Adrenal gland (tissue), 12 donors: ENCODE data around the gene TRMT2A. TPM values are rescaled to one million over a fixed set of nuclear protein-coding genes. Genes with fewer than 3 reads are reported as not detected.

Experiments
- DNase-seq, 7 donors: peaks; one replicate each; pipeline ENCODE4 v3.0.0-alpha.2; 2019 to 2020
- H3K27ac ChIP-seq, 5 donors: fragments of 200-600 bp; sonication (generic) in 4 of 5; 1 replicate in 3 of 5; 2 replicates in 2 of 5; pipeline versions ENCODE4 v1.5.1 to v1.8.0; 2016 to 2020; ENCODE audit warnings: mild to moderate bottlenecking in 1 of 5
- H3K27me3 ChIP-seq: fragments of 200-600 bp; 2 replicates; pipeline ENCODE4 v1.8.0; 2021
- H3K36me3 ChIP-seq, 2 donors: fragments of 200-600 bp; replicated peaks in 1 of 2; 1 replicate in 1 of 2; 2 replicates in 1 of 2; pipeline versions ENCODE4 v1.5.1 to v1.8.0; 2018 to 2022
- H3K4me1 ChIP-seq, 2 donors: fragments of 200-600 bp; replicated peaks in 1 of 2; 1 replicate in 1 of 2; 2 replicates in 1 of 2; pipeline versions ENCODE4 v1.5.1 to v1.8.0; 2018 to 2021
- H3K4me3 ChIP-seq, 4 donors: fragments of 200-600 bp; sonication (generic) in 3 of 4; one replicate each; pipeline ENCODE4 v1.5.1; 2016 to 2018
- H3K9me3 ChIP-seq, 3 donors: fragments of 200-600 bp; sonication (generic) in 1 of 3; replicated peaks in 1 of 3; 1 replicate in 2 of 3; 2 replicates in 1 of 3; pipeline versions ENCODE4 v1.5.1 to v1.8.0; 2016 to 2021
- POLR2A ChIP-seq, 2 donors: fragments of 450-650 bp; IDR thresholded peaks; one replicate each; pipeline ENCODE4 v1.6.1; 2017; ENCODE audit warnings: antibody characterized with exemption in 2 of 2, mild to moderate bottlenecking in 2 of 2, moderate library complexity in 1 of 2
- WGBS, 4 donors: extraction: QIAGEN DNeasy Blood & Tissue Kit in 2 of 4; methylation state at CpG; one replicate each; pipeline versions ENCODE4 v1.1.5 to v1.1.7; 2013 to 2017; 5-methylcytosine and 5-hydroxymethylcytosine counted together
- intact Hi-C, 2 donors: fragments of 100-400 bp; cut with DNase I; formaldehyde crosslinking; loops; one replicate each; pipeline versions ENCODE4 v1.14.1 to v1.15.0; 2022 to 2023
- polyA plus RNA-seq, 3 donors: library from polyadenylated mRNA; stranded (reverse); fragments of 200-250 nt in 2 of 3; fragments of 350-450 nt in 1 of 3; fragmentation: Illumina TruSeq in 1 of 3; extraction: RNeasy Lipid Tissue Mini Kit (QIAGEN cat#74804) in 1 of 3; gene quantifications; one replicate each; pipeline ENCODE4 v1.2.3, GENCODE V29; 2013 to 2014
- total RNA-seq, 9 donors: library from RNA; depleted of rRNA in 4 of 9; stranded (reverse); fragments of >200 nt in 4 of 9; fragments of 120-200 nt in 1 of 9; fragmentation: NEBNext Ultra II Directional in 1 of 9; extraction: Animal tissue kit (Norgen Biotek cat#: 25700) in 1 of 9; gene quantifications; one replicate each; pipeline versions ENCODE4 v1.1.0 to v1.2.4, GENCODE V29; 2013 to 2023
- TF ChIP-seq, protein P1 (sequence below), 6 experiments: fragments of 450-650 bp in 4 of 6; fragments of 200-600 bp in 2 of 6; sonication (generic) in 1 of 6; IDR thresholded peaks; 1 replicate in 5 of 6; 2 replicates in 1 of 6; pipeline versions ENCODE4 v1.5.1 to v1.8.0; 2016 to 2021; ENCODE audit warnings: antibody characterized with exemption in 6 of 6, mild to moderate bottlenecking in 2 of 6, moderate library complexity in 1 of 6
- donor health status: healthy with polysubstance abuse.
- donor health status: Bipolar disorder and iron deficiency.
- donor health status: DM: yes; HTN: yes; CAD: no.
- donor health status: DM: no; HTN: no; CAD: no.
- donor health status: DM: no; HTN: no; CAD: no.
- donor health status: DM: yes; HTN: yes; CAD: no.

Gene TRMT2A
- total and polyA plus RNA-seq, 12 donors = 22.4 to 283 (median 66.8) TPM

DNA sequence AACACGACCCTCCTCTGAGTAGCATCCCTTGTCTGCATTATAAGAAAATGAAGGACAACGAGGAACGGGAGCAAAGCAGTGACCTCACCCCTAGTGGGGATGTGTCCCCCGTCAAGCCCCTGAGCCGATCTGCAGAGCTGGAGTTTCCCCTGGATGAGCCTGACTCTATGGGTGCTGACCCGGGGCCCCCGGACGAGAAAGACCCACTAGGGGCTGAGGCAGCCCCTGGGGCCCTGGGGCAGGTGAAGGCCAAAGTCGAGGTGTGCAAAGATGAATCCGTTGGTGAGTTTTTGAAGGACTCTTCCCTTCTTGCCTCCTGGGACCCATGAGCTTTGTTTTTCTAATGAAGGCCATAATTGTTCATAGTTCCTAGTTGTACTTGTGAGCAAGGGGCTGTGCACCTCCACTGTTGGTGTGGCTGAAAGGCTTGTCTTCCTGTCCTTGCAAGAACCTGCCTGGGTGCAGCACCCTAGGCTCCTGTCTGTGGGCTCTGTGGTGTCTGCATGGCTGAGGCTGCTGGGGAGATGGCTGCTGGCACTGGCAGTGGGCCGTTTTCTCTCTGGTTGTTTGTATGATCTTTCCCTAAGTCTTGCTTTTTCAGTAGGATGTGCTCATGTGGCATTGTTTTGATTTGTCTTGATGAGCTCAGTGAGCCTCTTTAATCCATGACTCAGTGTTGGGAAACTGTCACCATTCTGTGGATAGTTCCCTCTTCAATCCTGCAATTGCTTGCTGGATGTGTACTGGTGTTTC is 26.9 kb downstream of the TRMT2A start:
- 85 to 87% (median 87%) methylated on average over 9 to 11 of the region's 11 CpGs for WGBS, 4 donors
- TF ChIP-seq POLR2A (IDR thresholded peaks at IDR 0.05) = no peak
- TF ChIP-seq, protein P1, sequence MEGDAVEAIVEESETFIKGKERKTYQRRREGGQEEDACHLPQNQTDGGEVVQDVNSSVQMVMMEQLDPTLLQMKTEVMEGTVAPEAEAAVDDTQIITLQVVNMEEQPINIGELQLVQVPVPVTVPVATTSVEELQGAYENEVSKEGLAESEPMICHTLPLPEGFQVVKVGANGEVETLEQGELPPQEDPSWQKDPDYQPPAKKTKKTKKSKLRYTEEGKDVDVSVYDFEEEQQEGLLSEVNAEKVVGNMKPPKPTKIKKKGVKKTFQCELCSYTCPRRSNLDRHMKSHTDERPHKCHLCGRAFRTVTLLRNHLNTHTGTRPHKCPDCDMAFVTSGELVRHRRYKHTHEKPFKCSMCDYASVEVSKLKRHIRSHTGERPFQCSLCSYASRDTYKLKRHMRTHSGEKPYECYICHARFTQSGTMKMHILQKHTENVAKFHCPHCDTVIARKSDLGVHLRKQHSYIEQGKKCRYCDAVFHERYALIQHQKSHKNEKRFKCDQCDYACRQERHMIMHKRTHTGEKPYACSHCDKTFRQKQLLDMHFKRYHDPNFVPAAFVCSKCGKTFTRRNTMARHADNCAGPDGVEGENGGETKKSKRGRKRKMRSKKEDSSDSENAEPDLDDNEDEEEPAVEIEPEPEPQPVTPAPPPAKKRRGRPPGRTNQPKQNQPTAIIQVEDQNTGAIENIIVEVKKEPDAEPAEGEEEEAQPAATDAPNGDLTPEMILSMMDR (IDR thresholded peaks at IDR 0.05) = no peak
- Histone ChIP-seq H3K27me3 (no peaks in the 10 kb centered on the region), H3K4me1 (peaks cover 0 to under 1% of the 10 kb centered on the region in 2 donors), H3K9me3 (no peaks in the 10 kb centered on the region), H3K36me3 (peaks cover 0 to 96% of the 10 kb centered on the region in 2 donors), H3K27ac (no peak overlapping the region), H3K4me3 (no peak overlapping the region)
- DNase-seq = no peak
- intact Hi-C loops = loop anchor here (10.0 kb wide), 2 partner anchors 75 to 115 kb away; partner anchors contain the start of gene ARVCF (in 1 of the 2)

DNA sequence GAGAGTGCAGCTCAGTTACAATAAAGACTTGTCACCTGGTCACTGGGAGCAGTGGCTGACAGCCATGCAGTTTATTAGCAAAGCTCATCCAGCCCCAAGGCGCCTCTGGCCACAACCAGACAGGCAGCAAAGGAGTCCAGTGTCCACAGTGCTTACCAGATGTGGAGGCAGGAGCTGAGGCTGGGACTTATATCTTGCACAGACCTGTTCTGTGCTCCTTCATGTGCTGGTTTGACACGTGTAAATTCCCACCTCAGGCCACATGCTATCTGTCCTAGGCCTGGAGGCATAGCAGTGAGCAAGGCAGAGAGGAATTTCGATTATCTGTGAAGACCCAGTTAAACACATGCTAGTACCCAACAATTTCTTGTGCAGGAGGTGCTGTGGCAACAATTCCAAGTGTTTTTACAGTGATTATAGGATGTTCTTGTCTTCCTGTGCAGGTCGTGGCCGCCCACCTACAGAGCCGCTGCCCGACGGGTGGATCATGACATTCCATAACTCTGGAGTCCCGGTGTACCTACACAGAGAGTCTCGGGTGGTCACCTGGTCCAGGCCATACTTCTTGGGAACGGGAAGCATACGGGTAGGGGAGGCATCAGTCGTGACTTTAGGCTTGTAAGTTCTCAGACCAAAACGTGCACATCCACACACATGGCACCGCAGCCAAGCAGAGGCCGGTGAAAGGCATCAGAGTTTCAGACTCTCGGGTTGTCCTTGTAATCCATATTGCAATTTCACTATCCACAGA is 27.6 kb downstream of the TRMT2A start:
- Histone ChIP-seq H3K4me3 (no peak overlapping the region), H3K36me3 (peaks cover 0 to 88% of the 10 kb centered on the region in 2 donors), H3K27ac (no peak overlapping the region), H3K4me1 (peaks cover 0 to 8% of the 10 kb centered on the region in 2 donors), H3K27me3 (no peaks in the 10 kb centered on the region), H3K9me3 (no peaks in the 10 kb centered on the region)
- intact Hi-C loops = loop anchor here in 1 of 2 donors (10.0 kb wide), 1 partner anchor 115 kb away; no protein-coding TSS in a partner anchor
- DNase-seq = no peak
- TF ChIP-seq, protein P1 (IDR thresholded peaks at IDR 0.05) = no peak
- TF ChIP-seq POLR2A (IDR thresholded peaks at IDR 0.05) = no peak
- WGBS, 4 donors = 88 to 93% (median 90%) methylated on average over 16 to 17 of the region's 17 CpGs

DNA sequence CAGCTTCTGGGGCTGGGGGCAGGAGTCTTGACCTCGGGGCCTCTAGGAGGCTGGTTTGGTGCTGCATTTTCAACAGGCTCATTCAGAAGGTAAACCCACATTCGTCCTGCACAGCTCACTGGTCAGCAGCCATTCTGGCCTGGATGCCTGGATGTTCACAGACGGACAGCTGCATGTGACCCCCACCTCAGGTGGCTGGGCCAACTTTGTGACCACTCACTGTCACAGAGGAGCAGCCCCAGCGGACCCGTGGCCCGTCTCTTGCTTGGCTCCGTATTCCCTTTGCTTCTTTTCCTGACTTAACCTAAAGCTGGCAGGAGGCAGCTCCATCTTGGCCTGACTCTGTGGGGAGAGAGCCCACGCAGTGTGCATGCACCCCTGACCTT is 28.8 kb downstream of the TRMT2A start:
- Histone ChIP-seq H3K27me3 (no peaks in the 10 kb centered on the region), H3K36me3 (peaks cover 0 to 77% of the 10 kb centered on the region in 2 donors), H3K4me1 (peaks cover 0 to 19% of the 10 kb centered on the region in 2 donors), H3K9me3 (no peaks in the 10 kb centered on the region), H3K4me3 (no peak overlapping the region), H3K27ac (no peak overlapping the region)
- WGBS, 4 donors = 82 to 87% (median 86%) methylated on average over 8 of the region's 8 CpGs
- intact Hi-C loops = loop anchor here in 1 of 2 donors (10.0 kb wide), 1 partner anchor 113 kb away; no protein-coding TSS in a partner anchor
- TF ChIP-seq, protein P1 (IDR thresholded peaks at IDR 0.05) = no peak
- no peak for TF ChIP-seq POLR2A (IDR thresholded peaks at IDR 0.05)
- DNase-seq = no peak
